ENCODE measurements around the gene NAA80. TPM values are rescaled to one million over a fixed set of nuclear protein-coding genes. Genes with fewer than 3 reads are reported as not detected.

Gene NAA80
- total and polyA plus RNA-seq, 2 of the 13 experiments (the other 11 are each of a cell fraction or from before 2014, with no cell fraction given): 3.4 to 8.7 TPM

DNA sequence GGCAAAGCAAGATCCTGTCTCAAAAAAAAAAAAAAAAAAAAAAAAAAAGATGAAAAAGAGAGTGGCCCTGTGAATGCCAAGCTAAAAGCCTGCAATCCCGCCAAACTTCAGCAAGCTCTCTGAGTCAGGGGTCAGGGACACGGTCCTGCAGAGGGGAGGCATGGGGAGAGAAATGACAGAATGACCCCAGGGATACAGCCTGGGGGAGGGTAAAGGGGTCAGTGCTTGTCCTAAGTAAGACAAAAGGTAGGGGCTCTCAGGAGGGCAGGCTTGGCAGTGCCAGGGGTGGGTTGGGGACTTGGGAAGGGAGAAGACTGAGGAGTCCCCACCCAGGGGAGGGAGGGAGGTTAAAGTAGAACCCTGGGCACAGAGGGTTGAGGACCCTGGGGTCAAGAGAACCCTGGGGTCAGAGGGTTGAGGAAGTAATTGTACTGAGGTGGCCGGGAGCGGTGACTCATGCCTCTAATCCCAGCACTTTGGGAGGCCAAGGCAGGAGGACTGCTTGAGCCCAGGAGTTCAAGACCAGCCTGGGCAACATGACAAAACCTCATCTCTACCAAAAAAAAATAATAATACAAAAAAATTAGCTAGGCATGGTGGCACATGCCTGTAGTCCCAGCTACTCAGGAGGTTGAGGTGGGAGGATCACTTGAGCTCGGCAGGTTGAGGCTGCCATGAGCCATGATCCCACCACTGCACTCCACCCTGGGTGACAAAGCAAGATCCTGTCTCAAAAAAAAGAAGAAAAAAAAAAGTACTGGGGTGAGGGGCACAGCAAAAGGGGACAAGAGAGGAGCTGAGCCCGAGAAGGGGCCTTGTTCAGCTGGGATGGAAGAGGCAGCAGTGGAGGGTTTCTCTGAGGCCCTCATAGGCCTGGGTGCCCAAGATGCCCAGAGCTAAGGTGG is 35.5 kb downstream of the NAA80 start (continued):
- TF ChIP-seq JARID2 (CRISPR knock-in tag; IDR thresholded peaks at IDR 0.05; ENCODE audit: insufficient replicate concordance): no peak
- no peak for TF ChIP-seq CSRNP1 (CRISPR knock-in tag; IDR thresholded peaks at IDR 0.05)
- no peak for TF ChIP-seq ZNF629 (CRISPR knock-in tag; conservative IDR thresholded peaks at IDR 0.05)
- TF ChIP-seq ZIK1 (CRISPR knock-in tag; IDR thresholded peaks at IDR 0.05; ENCODE audit: borderline replicate concordance, low read depth): no peak
- TF ChIP-seq TSC22D2 (CRISPR knock-in tag; IDR thresholded peaks at IDR 0.05; ENCODE audit: borderline replicate concordance): no peak
- TF ChIP-seq KAT8 (CRISPR knock-in tag; IDR thresholded peaks at IDR 0.05): peak; percentile 26; the same call in 1 of the 2 replicates
- TF ChIP-seq RXRA (CRISPR knock-in tag; IDR thresholded peaks at IDR 0.05): peak; percentile 14; the same call in 1 of the 2 replicates
- no peak for TF ChIP-seq ARNT2 (CRISPR knock-in tag; IDR thresholded peaks at IDR 0.05; ENCODE audit: low read depth)
- TF ChIP-seq ZNF782 (CRISPR knock-in tag; IDR thresholded peaks at IDR 0.05; ENCODE audit: borderline replicate concordance): no peak
- peak; percentile 63; the same call in 1 of the 2 replicates for TF ChIP-seq PPARG (CRISPR knock-in tag; conservative IDR thresholded peaks at IDR 0.05)
- TF ChIP-seq ZNF709 (CRISPR knock-in tag; IDR thresholded peaks at IDR 0.05): no peak
- TF ChIP-seq, protein P1, sequence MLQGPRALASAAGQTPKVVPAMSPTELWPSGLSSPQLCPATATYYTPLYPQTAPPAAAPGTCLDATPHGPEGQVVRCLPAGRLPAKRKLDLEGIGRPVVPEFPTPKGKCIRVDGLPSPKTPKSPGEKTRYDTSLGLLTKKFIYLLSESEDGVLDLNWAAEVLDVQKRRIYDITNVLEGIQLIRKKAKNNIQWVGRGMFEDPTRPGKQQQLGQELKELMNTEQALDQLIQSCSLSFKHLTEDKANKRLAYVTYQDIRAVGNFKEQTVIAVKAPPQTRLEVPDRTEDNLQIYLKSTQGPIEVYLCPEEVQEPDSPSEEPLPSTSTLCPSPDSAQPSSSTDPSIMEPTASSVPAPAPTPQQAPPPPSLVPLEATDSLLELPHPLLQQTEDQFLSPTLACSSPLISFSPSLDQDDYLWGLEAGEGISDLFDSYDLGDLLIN (CRISPR knock-in tag; IDR thresholded peaks at IDR 0.05; ENCODE audit: borderline replicate concordance): no peak
- TF ChIP-seq NFYB (CRISPR knock-in tag; IDR thresholded peaks at IDR 0.05): no peak
- TF ChIP-seq HNRNPK (IDR thresholded peaks at IDR 0.05; ENCODE audit: low read depth, low read length, poor library complexity, severe bottlenecking): no peak
- TF ChIP-seq, protein P2, sequence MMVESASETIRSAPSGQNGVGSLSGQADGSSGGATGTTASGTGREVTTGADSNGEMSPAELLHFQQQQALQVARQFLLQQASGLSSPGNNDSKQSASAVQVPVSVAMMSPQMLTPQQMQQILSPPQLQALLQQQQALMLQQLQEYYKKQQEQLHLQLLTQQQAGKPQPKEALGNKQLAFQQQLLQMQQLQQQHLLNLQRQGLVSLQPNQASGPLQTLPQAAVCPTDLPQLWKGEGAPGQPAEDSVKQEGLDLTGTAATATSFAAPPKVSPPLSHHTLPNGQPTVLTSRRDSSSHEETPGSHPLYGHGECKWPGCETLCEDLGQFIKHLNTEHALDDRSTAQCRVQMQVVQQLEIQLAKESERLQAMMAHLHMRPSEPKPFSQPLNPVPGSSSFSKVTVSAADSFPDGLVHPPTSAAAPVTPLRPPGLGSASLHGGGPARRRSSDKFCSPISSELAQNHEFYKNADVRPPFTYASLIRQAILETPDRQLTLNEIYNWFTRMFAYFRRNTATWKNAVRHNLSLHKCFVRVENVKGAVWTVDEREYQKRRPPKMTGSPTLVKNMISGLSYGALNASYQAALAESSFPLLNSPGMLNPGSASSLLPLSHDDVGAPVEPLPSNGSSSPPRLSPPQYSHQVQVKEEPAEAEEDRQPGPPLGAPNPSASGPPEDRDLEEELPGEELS (CRISPR knock-in tag; IDR thresholded peaks at IDR 0.05): no peak
- TF ChIP-seq MLXIP (CRISPR knock-in tag; IDR thresholded peaks at IDR 0.05; ENCODE audit: borderline replicate concordance): no peak
- no peak for TF ChIP-seq MED8 (CRISPR knock-in tag; IDR thresholded peaks at IDR 0.05; ENCODE audit: insufficient replicate concordance)
- TF ChIP-seq HNRNPL (IDR thresholded peaks at IDR 0.05; ENCODE audit: low read depth, low read length): 0 out of 2 replicates have a peak, but pooled peaks have one; percentile 42
- TF ChIP-seq ARHGAP35 (CRISPR knock-in tag; IDR thresholded peaks at IDR 0.05; ENCODE audit: borderline replicate concordance): no peak
- TF ChIP-seq PLRG1 (conservative IDR thresholded peaks at IDR 0.05): no peak
- no peak for TF ChIP-seq RFXANK (CRISPR knock-in tag; IDR thresholded peaks at IDR 0.05)
- TF ChIP-seq ZNF546 (CRISPR knock-in tag; conservative IDR thresholded peaks at IDR 0.05): no peak
